Pancreas (tissue), 10 donors: ENCODE data around the gene DOCK10. TPM values are rescaled to one million over a fixed set of nuclear protein-coding genes. Genes with fewer than 3 reads are reported as not detected.

ENCODE experiments used
- ATAC-seq, 4 donors: fragments of 200-7000 bp; cut with Tn5 transposase; one replicate each; pipeline versions ENCODE4 v1.8.0 to v1.9.1; 2020; ENCODE audit warnings: mild to moderate bottlenecking in 4 of 4, moderate library complexity in 4 of 4
- DNase-seq, 6 donors: peaks; one replicate each; pipeline ENCODE4 v3.0.0-alpha.2; 2020
- FAIRE-seq: peaks from 2 replicates; lab custom pipeline; 2012; peaks lifted over from hg19 to GRCh38; lab: Jason Lieb, UNC
- H3K27ac ChIP-seq, 4 donors: fragments of 200-600 bp; sonication (generic); 1 replicate in 3 of 4; 2 replicates in 1 of 4; pipeline versions ENCODE4 v1.5.0 to v1.8.0; 2020
- H3K27me3 ChIP-seq, 4 donors: fragments of 200-600 bp; one replicate each; pipeline ENCODE4 v1.8.0; 2021
- H3K36me3 ChIP-seq, 3 donors: fragments of 200-600 bp; sonication (generic) in 1 of 3; one replicate each; pipeline versions ENCODE4 v1.5.0 to v1.8.0; 2020 to 2021
- H3K4me1 ChIP-seq, 3 donors: fragments of 200-600 bp; one replicate each; pipeline ENCODE4 v1.8.0; 2021
- H3K4me3 ChIP-seq, 4 donors: fragments of 200-600 bp; sonication (generic) in 2 of 4; one replicate each; pipeline versions ENCODE4 v1.5.0 to v1.8.0; 2020 to 2021
- H3K9me3 ChIP-seq, 4 donors: fragments of 200-600 bp; one replicate each; pipeline ENCODE4 v1.8.0; 2021
- WGBS, 2 donors: extraction: QIAGEN DNeasy Blood & Tissue Kit; methylation state at CpG; one replicate each; pipeline ENCODE4 v1.1.7; 2013; 5-methylcytosine and 5-hydroxymethylcytosine counted together
- intact Hi-C, 3 donors: fragments of 100-400 bp; cut with DNase I; formaldehyde crosslinking; loops; one replicate each; pipeline versions ENCODE4 v1.11.1 to v1.14.2; 2022
- polyA plus RNA-seq, 2 donors: library from polyadenylated mRNA; stranded (reverse); fragments of 200-250 nt; gene quantifications; one replicate each; pipeline ENCODE4 v1.2.3, GENCODE V29; 2013
- total RNA-seq, 6 donors: library from RNA; stranded (reverse); fragmentation: NEBNext Ultra II Directional in 4 of 6; extraction: Animal tissue kit (Norgen Biotek cat#: 25700) in 4 of 6; gene quantifications; one replicate each; pipeline versions ENCODE4 v1.2.1 to v1.2.4, GENCODE V29; 2021 to 2023
- TF ChIP-seq, protein P1 (sequence below), 4 donors: fragments of 200-600 bp; sonication (generic) in 3 of 4; IDR thresholded peaks; one replicate each; pipeline versions ENCODE4 v1.5.0 to v1.8.0; 2021; ENCODE audit warnings: antibody characterized with exemption in 4 of 4
- donor health status: healthy with polysubstance abuse.
- donor health status: DM: no; HTN: no; CAD: no; lungs with moderate emphysema.
- donor health status: DM: no; HTN: no; CAD: no.
- donor health status: control.
- donor health status: control.
- donor health status: Bipolar disorder and iron deficiency.
- donor health status: DM: yes; HTN: yes; CAD: no.
- donor health status: DM: no; HTN: no; CAD: no.
- donor health status: DM: no; HTN: no; CAD: no.
- donor health status: DM: yes; HTN: yes; CAD: no.

The DOCK10 gene
- total and polyA plus RNA-seq, 8 donors = 0.95 to 16.3 (median 2.7) TPM

DNA sequence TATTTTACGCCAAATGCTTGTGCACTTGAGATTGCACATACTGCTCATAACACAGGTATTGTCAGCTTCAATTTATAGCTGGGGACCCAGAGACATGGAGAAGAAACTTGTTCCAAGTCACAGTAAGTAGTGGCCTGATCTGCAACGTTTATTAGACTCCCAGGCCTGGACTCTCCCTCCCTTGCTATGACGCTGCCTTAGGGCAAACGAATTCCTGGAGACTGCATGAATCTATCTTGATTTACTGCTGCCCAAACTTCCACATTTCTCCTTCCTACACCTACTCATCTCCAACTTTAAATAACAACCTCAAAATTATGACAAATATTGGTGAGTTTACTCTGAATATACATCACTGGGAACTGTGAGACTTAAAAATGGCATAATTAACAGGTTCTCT is 181.0 kb downstream of the DOCK10 start:
- Histone ChIP-seq H3K27ac (no peak overlapping the region), H3K9me3 (no peaks in the 10 kb centered on the region), H3K4me3 (no peak overlapping the region), H3K27me3 (no peaks in the 10 kb centered on the region), H3K36me3 (no peaks in the 10 kb centered on the region), H3K4me1 (no peaks in the 10 kb centered on the region)
- DNase-seq = no peak
- ATAC-seq = no peak
- no peak for FAIRE-seq
- intact Hi-C loops = no loop called here
- WGBS, 2 donors = 59 to 70% methylated on average over 4 of the region's 4 CpGs
- TF ChIP-seq, protein P1, sequence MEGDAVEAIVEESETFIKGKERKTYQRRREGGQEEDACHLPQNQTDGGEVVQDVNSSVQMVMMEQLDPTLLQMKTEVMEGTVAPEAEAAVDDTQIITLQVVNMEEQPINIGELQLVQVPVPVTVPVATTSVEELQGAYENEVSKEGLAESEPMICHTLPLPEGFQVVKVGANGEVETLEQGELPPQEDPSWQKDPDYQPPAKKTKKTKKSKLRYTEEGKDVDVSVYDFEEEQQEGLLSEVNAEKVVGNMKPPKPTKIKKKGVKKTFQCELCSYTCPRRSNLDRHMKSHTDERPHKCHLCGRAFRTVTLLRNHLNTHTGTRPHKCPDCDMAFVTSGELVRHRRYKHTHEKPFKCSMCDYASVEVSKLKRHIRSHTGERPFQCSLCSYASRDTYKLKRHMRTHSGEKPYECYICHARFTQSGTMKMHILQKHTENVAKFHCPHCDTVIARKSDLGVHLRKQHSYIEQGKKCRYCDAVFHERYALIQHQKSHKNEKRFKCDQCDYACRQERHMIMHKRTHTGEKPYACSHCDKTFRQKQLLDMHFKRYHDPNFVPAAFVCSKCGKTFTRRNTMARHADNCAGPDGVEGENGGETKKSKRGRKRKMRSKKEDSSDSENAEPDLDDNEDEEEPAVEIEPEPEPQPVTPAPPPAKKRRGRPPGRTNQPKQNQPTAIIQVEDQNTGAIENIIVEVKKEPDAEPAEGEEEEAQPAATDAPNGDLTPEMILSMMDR (IDR thresholded peaks at IDR 0.05) = no peak

DNA sequence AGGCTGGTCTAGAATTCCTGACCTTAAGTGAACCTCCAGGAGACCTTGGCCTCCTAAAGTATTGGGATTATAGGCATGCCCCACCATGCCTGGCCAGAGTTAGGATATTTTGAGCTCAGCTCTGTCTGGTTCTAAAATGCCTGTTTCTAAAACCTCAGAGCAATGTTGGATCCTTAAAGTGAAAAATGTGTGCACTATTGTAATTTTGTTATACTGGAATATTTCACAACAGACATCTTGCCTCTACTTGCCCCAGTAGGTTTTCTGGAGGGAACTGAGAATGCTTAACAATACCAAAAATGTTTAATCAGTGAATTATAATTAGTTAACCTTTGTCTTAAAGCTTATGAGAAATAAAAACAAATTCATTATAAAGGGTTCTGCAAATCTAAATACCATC is 181.5 kb downstream of the DOCK10 start:
- Histone ChIP-seq H3K9me3 (no peaks in the 10 kb centered on the region), H3K4me3 (no peak overlapping the region), H3K36me3 (no peaks in the 10 kb centered on the region), H3K4me1 (no peaks in the 10 kb centered on the region), H3K27me3 (no peaks in the 10 kb centered on the region), H3K27ac (no peak overlapping the region)
- FAIRE-seq (no peak), DNase-seq (no peak), ATAC-seq (no peak)
- TF ChIP-seq, protein P1 (IDR thresholded peaks at IDR 0.05) = no peak
- intact Hi-C loops = no loop called here

DNA sequence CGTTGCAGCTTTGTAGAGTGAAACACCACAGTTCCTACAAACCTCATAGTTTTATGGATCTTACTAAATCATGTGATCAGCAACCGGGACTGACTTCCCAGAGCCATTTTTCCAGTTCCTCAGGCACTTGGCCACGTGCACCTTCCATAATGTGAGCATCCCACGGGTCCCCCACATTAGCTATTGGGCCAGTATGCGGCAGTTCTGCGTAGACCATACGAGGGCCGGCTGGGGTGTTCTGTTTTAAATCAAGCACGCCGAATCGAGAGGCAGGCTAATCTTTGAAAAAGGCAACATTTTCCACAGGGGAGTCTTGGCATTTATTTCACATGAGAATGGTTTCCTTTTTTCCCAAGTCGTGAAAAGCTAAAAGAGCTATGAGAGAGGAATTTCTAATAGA is 190.5 kb downstream of the DOCK10 start:
- intact Hi-C loops = no loop called here
- no peaks in the 10 kb centered on the region for H3K9me3 ChIP-seq
- DNase-seq (no peak), FAIRE-seq (no peak), ATAC-seq (no peak)
- H3K27me3 ChIP-seq = no peaks in the 10 kb centered on the region
- TF ChIP-seq, protein P1 (IDR thresholded peaks at IDR 0.05) = no peak
- no peak overlapping the region for H3K4me3 ChIP-seq
- H3K27ac ChIP-seq = no peak overlapping the region
- WGBS, 2 donors = 68 to 84% methylated on average over 12 of the region's 12 CpGs
- H3K4me1 ChIP-seq = no peaks in the 10 kb centered on the region
- no peaks in the 10 kb centered on the region for H3K36me3 ChIP-seq

DNA sequence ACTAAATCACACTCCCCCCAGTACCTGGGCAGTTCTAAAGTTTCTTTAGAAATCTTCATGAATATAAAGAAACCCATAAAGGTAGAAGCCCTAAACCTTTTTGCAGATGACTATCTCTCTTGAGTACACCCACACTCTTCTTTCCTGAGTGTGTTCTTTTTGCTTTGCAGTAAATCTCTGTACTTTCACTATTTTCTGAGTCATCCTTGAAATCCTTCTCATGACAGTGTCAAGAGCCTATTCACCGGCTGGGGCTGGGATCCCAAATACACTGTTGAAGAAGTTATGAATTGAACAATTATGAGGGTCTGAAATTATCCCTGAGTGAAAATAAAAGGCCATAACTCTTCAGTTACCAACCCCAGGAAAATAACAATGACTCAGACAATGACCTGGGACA is 192.2 kb downstream of the DOCK10 start:
- DNase-seq = no peak
- H3K4me1 ChIP-seq = no peaks in the 10 kb centered on the region
- H3K27ac ChIP-seq = no peak overlapping the region
- no peak for ATAC-seq
- no peak for FAIRE-seq
- WGBS, 2 donors = 93 to 97% methylated on average over 1 of the region's 1 CpG
- H3K9me3 ChIP-seq = no peaks in the 10 kb centered on the region
- H3K4me3 ChIP-seq = no peak overlapping the region
- TF ChIP-seq, protein P1 (IDR thresholded peaks at IDR 0.05) = no peak
- H3K36me3 ChIP-seq = no peaks in the 10 kb centered on the region
- H3K27me3 ChIP-seq = no peaks in the 10 kb centered on the region
- intact Hi-C loops = no loop called here

DNA sequence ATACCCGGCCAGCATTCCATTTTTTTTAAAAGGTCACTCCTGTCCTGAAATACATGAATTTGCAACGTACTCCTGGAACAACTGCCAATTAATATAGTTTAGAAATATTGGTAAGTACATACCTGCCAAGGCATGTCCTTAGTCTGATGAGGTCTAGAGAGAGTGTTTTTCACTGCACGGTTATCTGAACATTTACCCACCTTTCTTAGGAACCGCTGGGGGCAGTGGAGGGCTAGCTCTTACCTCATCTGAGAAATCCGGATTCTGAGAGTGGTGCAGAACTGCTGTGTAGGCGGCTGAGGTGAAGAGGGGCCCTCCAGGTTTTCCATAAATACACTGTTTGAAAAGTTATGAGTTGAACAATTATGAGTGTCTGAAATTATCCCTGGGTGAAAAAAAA is 193.0 kb downstream of the DOCK10 start:
- no peak for ATAC-seq

More for the DNA sequence above, 193.0 kb downstream of the DOCK10 start:
- Histone ChIP-seq H3K9me3 (no peaks in the 10 kb centered on the region), H3K4me1 (no peaks in the 10 kb centered on the region), H3K27me3 (no peaks in the 10 kb centered on the region), H3K36me3 (no peaks in the 10 kb centered on the region), H3K27ac (no peak overlapping the region), H3K4me3 (no peak overlapping the region)
- WGBS, 2 donors = 49 to 56% methylated on average over 6 of the region's 6 CpGs
- no peak for FAIRE-seq
- DNase-seq = no peak
- TF ChIP-seq, protein P1 (IDR thresholded peaks at IDR 0.05) = no peak
- intact Hi-C loops = no loop called here
